GM19043 (cell line): ENCODE results near the gene CHTF8.

Experiments
- ATAC-seq: cut with Tn5 transposase; IDR thresholded peaks from one replicate; pipeline ENCODE4 v1.9.1; 2021; ENCODE audit warnings: low read depth; ENCODE audit not compliant: unreplicated experiment

The CHTF8 gene

DNA sequence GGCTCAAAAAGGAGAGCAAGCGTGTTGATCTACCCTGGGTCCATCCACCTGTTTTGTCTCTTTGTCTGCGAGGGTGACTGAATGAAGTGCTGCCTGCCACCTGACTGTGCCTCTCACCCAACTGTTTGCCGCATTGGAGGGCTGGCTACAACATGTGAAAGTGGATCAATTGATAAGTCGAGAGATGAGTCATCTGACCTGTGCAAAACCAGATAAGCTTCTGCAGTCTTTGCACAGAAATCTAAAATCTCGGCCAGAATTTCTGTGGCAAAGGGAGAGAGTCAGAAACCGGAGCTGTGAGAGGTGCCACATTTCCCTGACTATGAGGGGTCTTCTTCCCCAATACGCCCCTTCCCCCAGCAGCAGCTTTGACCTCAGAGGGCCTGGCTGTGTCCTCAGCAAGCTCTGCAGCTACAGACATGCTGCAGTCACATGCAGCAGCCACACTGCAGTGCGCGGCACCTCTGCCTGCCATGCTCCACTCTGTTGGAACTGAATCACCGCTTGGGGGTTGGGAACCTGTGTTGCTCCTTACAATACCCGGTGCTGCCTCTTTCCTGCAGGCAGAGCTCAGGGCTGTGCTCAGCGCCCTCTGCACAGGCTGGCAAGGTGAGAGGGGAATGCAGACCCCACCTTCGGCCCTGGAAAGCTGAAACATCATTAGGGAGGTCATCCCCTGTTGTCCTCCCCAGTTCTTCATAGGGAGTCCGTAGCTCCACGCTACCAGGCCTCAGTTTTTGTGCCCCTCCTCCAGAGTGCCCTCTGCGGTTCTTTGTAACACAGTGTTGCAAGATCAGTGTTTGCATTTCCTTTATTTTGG is 43.1 kb downstream of the CHTF8 start:
- no peak for ATAC-seq

DNA sequence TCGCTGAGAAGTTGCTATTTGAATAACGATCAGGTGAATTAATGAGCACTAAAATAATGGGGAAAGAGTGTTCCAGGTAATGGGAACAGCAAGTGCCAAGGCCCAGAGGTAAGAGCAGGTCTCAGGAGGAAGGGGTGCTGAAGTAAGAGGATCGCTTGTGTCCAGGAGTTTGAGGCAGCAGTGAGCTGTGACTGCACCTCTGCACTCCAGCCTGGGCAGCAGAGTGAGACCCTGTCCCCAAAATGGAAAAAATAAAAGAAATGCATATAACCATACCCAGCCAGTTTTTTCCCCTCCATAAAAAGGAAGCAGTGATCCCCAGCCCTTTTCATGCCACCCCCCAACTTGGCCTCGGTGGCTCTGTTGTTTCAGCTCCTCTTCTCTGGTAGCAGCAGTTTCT is 43.7 kb downstream of the CHTF8 start:
- no peak for ATAC-seq

DNA sequence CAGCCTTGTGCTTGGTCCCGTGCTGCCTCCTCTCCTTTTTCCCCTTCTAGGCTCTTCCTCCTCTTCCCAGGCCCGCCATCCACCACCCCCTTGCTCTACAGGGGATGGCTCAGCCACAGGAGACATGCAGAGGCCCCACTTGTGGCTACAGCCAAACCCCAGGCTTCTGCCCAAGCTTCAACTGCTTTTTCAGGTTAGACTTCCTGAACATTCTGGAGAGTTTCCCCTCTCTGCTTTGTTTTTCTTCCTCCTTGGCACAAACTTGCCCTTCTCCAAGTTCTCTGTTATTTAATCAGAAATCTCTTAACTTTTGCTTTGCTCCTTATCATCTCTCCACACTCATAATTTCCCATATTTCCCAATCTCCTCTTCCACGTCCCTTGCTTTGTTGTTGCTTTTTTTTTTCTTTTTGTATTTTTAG is 45.2 kb downstream of the CHTF8 start:
- no peak for ATAC-seq

DNA sequence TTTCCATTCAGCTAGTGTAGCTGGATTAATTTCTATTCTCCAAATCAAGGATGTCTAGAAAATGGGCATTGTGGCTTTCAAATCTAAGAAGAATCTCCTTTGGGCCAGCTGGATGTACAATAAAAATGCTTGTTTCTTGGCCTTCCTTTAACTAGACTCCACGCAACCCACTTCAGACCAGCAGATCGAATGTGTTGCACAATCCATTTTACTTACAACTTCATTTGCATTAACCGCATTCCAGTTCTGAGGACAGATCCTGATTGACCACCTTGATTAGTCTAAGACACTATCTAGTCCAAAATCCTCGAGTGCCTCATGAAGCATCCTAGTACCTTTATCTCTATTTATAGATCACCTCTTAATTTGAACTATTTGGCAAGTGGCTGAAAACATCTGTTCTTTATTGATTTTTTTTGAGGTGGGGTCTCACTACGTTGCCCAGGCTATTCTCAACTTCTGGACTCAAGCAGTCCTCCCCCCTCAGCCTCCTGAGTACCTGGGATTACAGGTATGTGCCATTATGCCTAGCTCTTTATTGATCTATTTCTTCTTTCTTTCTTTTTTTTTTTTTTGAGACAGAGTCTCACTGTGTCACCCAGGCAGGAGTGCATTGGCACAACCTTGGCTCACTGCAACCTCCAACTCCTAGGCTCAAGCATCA is 47.2 kb downstream of the CHTF8 start:
- no peak for ATAC-seq

DNA sequence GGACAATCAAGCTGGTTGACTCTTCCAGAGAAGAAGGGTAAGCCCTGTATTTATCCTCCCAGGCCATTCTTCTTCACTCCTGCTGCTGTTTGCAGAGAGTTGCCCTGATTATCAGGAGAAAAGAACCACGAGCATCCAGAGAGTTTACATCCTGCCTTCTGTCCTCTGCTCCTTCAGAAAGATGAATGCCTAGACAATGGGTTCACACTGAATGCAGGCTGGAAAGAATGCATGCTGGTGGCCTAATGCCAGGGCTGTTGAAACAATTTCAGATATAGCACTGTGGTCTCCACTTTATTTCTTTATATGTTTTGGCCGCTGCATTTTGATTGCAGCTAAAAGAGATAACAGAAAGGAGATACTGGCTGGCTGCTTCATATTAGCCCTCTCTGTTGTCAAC is 48.1 kb downstream of the CHTF8 start:
- no peak for ATAC-seq

DNA sequence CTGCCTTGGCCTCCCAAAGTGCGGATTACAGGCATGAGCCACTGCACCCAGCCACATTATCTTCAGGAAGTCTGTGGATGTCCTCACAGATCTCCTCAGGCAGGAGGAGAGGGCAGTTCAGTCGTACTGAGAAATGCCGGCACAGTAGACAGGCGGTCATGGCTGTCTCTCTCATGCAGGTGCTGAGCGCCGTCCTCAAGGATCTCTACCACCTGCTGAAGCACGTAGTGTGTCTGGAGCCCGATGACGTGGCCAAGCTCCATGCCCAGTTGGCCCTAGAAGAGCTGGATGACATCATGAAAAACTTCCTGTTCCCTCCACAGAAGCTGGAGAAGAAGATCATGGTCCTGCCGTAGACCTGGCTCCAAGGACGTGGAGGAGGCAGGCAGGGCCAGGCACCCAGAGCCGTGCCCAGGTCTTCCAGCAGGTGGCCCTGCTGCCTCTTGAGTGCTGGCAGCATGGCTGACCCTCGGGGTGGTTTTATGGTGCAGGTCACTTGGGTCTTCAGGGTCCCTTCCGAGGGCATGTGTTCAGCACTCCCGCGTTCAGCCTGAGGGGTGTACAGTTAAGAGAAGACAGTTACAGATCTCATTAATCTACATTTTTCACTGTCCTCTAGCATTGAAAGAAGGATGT is 49.0 kb downstream of the CHTF8 start:
- ATAC-seq: no peak

DNA sequence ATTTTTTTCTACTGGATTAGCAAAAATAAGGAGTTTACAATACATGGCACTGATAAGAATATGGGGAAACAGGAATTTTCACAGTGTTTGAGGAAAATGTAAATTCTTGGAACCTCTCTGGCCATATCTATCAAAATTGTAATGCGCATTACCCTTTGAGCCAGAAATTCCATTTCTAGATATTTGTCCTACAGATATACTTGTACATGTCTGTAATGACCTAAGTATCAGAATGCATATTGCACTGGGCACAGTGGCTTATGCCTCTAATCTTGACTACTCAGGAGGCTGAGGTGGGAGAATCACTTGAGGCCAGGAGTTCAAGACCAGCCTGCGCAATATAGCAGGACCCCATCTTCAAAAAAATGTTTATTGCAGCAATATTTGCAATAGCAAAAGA is 52.7 kb downstream of the CHTF8 start:
- no peak for ATAC-seq

DNA sequence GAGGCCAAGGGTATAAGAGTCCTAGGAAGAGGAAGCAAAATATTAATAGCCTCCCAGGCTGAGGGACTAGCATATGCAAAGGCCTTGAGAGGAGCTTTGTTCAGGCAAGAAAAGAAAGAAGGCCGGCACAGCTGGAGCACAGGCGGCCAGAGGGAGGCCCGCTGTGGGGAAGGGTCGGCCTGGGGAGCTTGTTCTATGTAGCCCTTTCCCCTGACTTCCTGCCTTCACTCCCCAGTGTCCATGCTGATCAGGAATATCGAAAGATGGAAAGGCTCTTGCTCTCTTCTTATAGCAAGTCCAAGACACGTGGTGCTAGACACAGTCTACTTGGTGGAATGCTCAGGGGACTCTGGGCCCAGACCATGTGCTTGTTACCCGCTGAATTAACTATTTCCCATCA is 54.3 kb downstream of the CHTF8 start:
- no peak for ATAC-seq

DNA sequence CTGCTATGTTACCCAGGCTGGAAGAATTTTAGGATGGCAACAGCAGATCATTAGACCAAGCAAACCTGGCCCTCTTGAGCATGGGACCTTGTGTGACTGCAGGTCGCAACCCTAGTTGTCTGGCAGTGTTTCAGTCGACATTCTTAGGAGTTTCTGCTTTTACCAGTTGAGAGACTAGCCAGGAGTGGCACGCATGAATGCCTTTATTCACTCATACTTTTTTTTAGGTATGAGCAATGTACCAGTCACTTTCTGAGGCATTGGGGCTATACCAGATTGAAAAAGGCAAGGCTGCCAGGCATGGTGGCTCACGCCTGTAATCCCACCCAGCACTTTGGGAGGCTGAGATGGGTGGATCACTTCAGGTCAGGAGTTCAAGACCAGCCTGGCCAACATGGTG is 55.1 kb downstream of the CHTF8 start:
- no peak for ATAC-seq

DNA sequence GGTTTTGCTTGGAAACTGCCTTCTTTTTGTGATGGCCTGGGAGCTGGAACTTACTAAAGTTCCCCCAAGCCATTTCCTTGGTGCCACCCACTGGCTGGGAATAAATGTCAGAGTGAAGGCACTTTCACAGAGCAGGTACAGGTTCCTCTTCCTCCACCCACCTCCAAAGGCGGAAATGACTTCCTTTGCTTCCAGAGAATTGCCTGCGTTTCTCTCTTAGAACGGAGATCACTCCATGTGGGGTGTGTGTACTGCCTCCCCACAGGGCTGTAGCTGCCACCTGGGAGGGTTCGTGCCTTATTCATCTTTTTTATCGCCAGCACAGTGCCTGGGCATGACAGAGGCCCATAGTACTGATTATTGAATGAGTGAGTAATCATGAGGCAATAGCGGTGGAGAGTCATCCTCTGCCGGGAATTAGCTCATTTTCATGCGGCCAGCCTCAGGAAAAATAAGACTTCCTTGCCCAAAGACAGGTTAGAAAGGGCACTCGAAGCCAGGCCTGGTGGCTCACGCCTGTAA is 59.1 kb downstream of the CHTF8 start:
- ATAC-seq: no peak

DNA sequence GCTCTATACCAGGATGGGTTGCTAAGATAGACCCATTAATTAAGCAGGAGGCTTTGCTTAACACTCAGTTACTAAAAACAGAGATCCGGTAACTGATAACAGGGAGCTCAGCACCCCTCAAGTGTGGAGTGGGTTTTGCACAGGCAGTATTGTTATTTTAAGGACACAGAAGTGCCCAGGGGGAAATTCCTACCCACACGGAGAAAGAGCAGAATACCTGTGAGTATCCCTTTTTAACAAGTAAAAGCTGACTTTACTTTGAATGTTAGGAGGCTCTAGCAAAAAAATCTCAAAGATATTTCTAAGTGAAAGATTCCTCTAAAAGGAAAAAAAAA is 59.8 kb downstream of the CHTF8 start:
- no peak for ATAC-seq

DNA sequence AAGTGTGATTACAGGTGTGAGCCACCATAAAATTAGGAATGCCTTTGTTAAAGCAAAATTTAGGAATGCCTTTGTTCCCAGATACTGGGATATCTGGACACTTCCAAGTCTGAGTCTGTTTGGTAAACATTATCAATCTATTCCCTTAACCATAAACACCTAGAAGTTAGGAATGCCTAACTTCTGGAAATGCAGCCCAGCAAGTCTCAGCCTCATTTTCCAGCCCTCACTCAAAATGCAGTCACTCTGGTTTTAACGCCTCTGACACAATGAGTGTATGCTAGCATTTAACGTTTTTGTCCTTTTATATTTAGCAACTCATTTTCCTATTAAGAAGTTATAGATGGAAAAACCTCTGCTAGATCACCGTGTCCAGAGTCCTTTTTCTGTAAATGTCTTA is 61.4 kb downstream of the CHTF8 start:
- ATAC-seq: no peak

DNA sequence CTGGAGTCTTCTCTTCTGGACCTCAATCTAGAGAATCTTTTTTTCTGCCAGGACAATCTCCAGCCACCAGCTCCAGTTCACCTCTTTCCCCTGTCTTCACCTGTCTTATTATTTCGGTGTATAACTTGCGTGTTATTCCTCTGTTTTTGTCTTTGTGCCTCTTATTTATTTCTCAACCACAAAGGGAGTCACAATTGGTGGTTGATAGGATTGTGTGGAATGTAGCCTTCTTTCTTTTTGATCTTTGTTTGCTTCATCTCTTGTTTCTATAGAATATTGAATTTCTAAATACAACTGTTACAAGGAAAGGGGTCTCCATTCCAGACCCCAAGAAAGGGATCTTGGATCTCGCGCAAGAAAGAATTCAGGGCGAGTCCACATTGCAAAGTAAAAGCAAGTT is 62.9 kb downstream of the CHTF8 start:
- no peak for ATAC-seq
